A673 (cell line): ENCODE data around the gene PRPF38A. TPM values are rescaled to one million over a fixed set of nuclear protein-coding genes. Genes with fewer than 3 reads are reported as not detected.

Experiments
- BruUV-seq: library from RNA; stranded (reverse); fragments of 400-500 nt; replicated peaks from 2 replicates; lab custom pipeline; 2021; lab: Mats Ljungman, UMichigan
- CTCF ChIA-PET: fragments of 300-600 bp; sonication (Branson Sonifier 250); formaldehyde crosslinking; loops from one replicate; lab custom pipeline; 2022; ENCODE audit warnings: antibody characterized with exemption; lab: Charles Lee
- POLR2A ChIA-PET: fragments of 300-600 bp; sonication (Branson Sonifier 250); formaldehyde crosslinking; loops from one replicate; lab custom pipeline; 2022; ENCODE audit warnings: antibody characterized with exemption; ENCODE audit not compliant: low non-redundant PET; lab: Charles Lee
- DNase-seq: peaks from one replicate; pipeline ENCODE4 v3.0.0-alpha.2; 2015; ENCODE audit warnings: low spot score
- H3K27ac ChIP-seq: fragments of 200-600 bp; sonication (generic); 2 replicates; pipeline ENCODE4 v1.5.1; 2016; ENCODE audit warnings: mixed run types, low read depth, mild to moderate bottlenecking, mixed read lengths, antibody characterized with exemption, low read length; ENCODE audit not compliant: poor library complexity, severe bottlenecking
- H3K27me3 ChIP-seq: fragments of 200-600 bp; sonication (generic); replicated peaks from 2 replicates; pipeline ENCODE4 v1.6.1; 2017; ENCODE audit warnings: mixed run types, low read depth, mild to moderate bottlenecking, mixed read lengths, antibody characterized with exemption, low read length; ENCODE audit not compliant: insufficient read depth, poor library complexity
- H3K36me3 ChIP-seq: fragments of 200-600 bp; sonication (generic); 2 replicates; pipeline ENCODE4 v1.6.1; 2016; ENCODE audit warnings: mixed run types, mild to moderate bottlenecking, mixed read lengths, antibody characterized with exemption, low read length; ENCODE audit not compliant: insufficient read depth, poor library complexity, severe bottlenecking
- H3K4me1 ChIP-seq: fragments of 200-600 bp; sonication (generic); 2 replicates; pipeline ENCODE4 v1.6.1; 2017; ENCODE audit warnings: mixed run types, mild to moderate bottlenecking, mixed read lengths, antibody characterized with exemption, low read length; ENCODE audit not compliant: insufficient read depth, poor library complexity, severe bottlenecking
- H3K4me3 ChIP-seq: fragments of 200-600 bp; sonication (generic); 2 replicates; pipeline ENCODE4 v1.5.1; 2016; ENCODE audit warnings: low read depth, mixed run types, mild to moderate bottlenecking, mixed read lengths, low read length; ENCODE audit not compliant: poor library complexity, severe bottlenecking
- H3K9me3 ChIP-seq: fragments of 200-600 bp; sonication (generic); 2 replicates; pipeline ENCODE4 v1.6.1; 2016; ENCODE audit warnings: mixed run types, low read depth, mild to moderate bottlenecking, mixed read lengths, antibody characterized with exemption, low read length; ENCODE audit not compliant: poor library complexity, severe bottlenecking
- CTCF ChIP-seq: fragments of 300-800, 200-600 bp; sonication (generic); conservative IDR thresholded peaks from 2 replicates; pipeline ENCODE4 v1.5.1; 2017; ENCODE audit warnings: low read depth, mild to moderate bottlenecking, antibody characterized with exemption, low read length, moderate library complexity, mixed read lengths
- EZH2 ChIP-seq: fragments of 200-600 bp; sonication (generic); IDR thresholded peaks from 2 replicates; pipeline ENCODE4 v1.6.1; 2017; ENCODE audit warnings: borderline replicate concordance, low read depth, mild to moderate bottlenecking, mixed read lengths, antibody characterized with exemption, low read length; ENCODE audit not compliant: poor library complexity, severe bottlenecking
- intact Hi-C: fragments of 100-400 bp; cut with micrococcal nuclease; formaldehyde crosslinking; loops from one replicate; pipeline ENCODE4 v1.10.0; 2022; ENCODE audit not compliant: unreplicated experiment
- total RNA-seq: library from RNA; stranded (reverse); gene quantifications from 2 replicates; pipeline ENCODE4 v1.2.3, GENCODE V29; 2021

The PRPF38A gene
- total RNA-seq, 1 experiment from 2014 or later: 95.7 TPM

GRCh38 chr1:52385376-52385775 lies 19.0 kb upstream of the PRPF38A start:
- Histone ChIP-seq H3K27ac (no peak overlapping the region), H3K27me3 (no peaks in the 10 kb centered on the region), H3K36me3 (peaks cover 87% of the 10 kb centered on the region), H3K9me3 (no peaks in the 10 kb centered on the region), H3K4me3 (no peak overlapping the region), H3K4me1 (no peaks in the 10 kb centered on the region)
- ChIA-PET CTCF (no interaction called here), POLR2A (no interaction called here)
- DNase-seq: no peak
- intact Hi-C loops: no loop called here
- no TSS peak for BruUV-seq
- TF ChIP-seq CTCF: no peak
- TF ChIP-seq EZH2: no peak

- intact Hi-C loops: no loop called here
- Histone ChIP-seq H3K4me3 (no peak overlapping the region), H3K27ac (no peak overlapping the region), H3K27me3 (no peaks in the 10 kb centered on the region), H3K9me3 (no peaks in the 10 kb centered on the region), H3K36me3 (peaks cover 79% of the 10 kb centered on the region), H3K4me1 (no peaks in the 10 kb centered on the region)
- ChIA-PET POLR2A (no interaction called here), CTCF (no interaction called here)
- DNase-seq: peak; percentile 28
- BruUV-seq: no TSS peak
- TF ChIP-seq EZH2 (no peak), CTCF (no peak)
Measured at GRCh38 chr1:52386458-52386857, 17.9 kb upstream of the PRPF38A start.

DNA sequence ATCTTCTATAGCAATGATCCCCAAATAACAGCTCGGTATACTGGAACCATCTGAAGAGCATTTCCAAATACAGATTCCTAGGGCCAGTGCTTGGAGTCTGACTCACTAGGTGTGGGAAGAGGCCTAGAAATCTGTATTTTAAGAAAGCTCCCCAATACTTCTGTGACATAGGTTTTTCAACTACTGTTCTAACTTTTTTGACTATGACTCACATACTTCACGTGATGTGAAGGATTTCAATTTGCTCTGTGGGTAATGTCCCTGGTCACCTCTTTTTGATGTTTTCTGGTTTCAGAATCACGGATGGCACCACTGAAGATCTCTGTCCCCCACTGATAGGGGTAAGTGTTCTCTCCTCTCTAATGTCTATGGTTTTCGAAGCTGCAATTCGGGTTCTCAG lies 11.2 kb upstream of the PRPF38A start:
- POLR2A ChIA-PET: no interaction called here

More for the DNA sequence above, 11.2 kb upstream of the PRPF38A start:
- no TSS peak for BruUV-seq
- intact Hi-C loops: no loop called here
- Histone ChIP-seq H3K4me1 (no peaks in the 10 kb centered on the region), H3K9me3 (no peaks in the 10 kb centered on the region), H3K27me3 (no peaks in the 10 kb centered on the region), H3K27ac (no peak overlapping the region), H3K4me3 (no peak overlapping the region), H3K36me3 (peaks cover 78% of the 10 kb centered on the region)
- CTCF ChIA-PET: no interaction called here
- no peak for DNase-seq
- no peak for TF ChIP-seq EZH2
- no peak for TF ChIP-seq CTCF
